ENCODE data around the gene LECT2. TPM values are rescaled to one million over a fixed set of nuclear protein-coding genes. Genes with fewer than 3 reads are reported as not detected.

Gene LECT2
- total RNA-seq, 1 donor from 2014 or later = not detected

- H3K27me3 Mint-ChIP-seq (ENCODE audit: low read depth) = no peaks in the 10 kb centered on the region
These were observed 44.8 kb upstream of the LECT2 start for GRCh38 chr5:135999406-136000139.

GRCh38 chr5:135998889-135999288 is 44.1 kb upstream of the LECT2 start:
- H3K36me3 Mint-ChIP-seq (ENCODE audit: low read depth) = no peaks in the 10 kb centered on the region
- H3K9me3 Mint-ChIP-seq (ENCODE audit: low read depth) = no peaks in the 10 kb centered on the region
- no peak overlapping the region for H3K4me3 Mint-ChIP-seq (ENCODE audit: unreplicated experiment)
- no peak for DNase-seq (ENCODE audit: low spot score)
- peaks cover 73% of the 10 kb centered on the region for H3K4me1 Mint-ChIP-seq (ENCODE audit: low read depth)
- no peaks in the 10 kb centered on the region for H3K27me3 Mint-ChIP-seq (ENCODE audit: low read depth)
- H3K27ac Mint-ChIP-seq (ENCODE audit: unreplicated experiment) = peak overlapping the region; percentile 33
- no peak for TF ChIP-seq CTCF (IDR thresholded peaks at IDR 0.05)

More at GRCh38 chr5:135999406-136000139, 44.8 kb upstream of the LECT2 start:
- no peaks in the 10 kb centered on the region for H3K36me3 Mint-ChIP-seq (ENCODE audit: low read depth)
- peak overlapping the region; percentile 87 for H3K27ac Mint-ChIP-seq (ENCODE audit: unreplicated experiment)
- TF ChIP-seq CTCF (IDR thresholded peaks at IDR 0.05) = no peak
- H3K4me1 Mint-ChIP-seq (ENCODE audit: low read depth) = peaks cover 70% of the 10 kb centered on the region
- no peaks in the 10 kb centered on the region for H3K9me3 Mint-ChIP-seq (ENCODE audit: low read depth)
- no peak for DNase-seq (ENCODE audit: low spot score)
- no peak overlapping the region for H3K4me3 Mint-ChIP-seq (ENCODE audit: unreplicated experiment)

- no peaks in the 10 kb centered on the region for H3K36me3 Mint-ChIP-seq (ENCODE audit: low read depth)
- no peak for TF ChIP-seq CTCF (IDR thresholded peaks at IDR 0.05)
- no peaks in the 10 kb centered on the region for H3K27me3 Mint-ChIP-seq (ENCODE audit: low read depth)
- H3K4me3 Mint-ChIP-seq (ENCODE audit: unreplicated experiment) = no peak overlapping the region
- no peak for DNase-seq (ENCODE audit: low spot score)
- no peak overlapping the region for H3K27ac Mint-ChIP-seq (ENCODE audit: unreplicated experiment)
- H3K9me3 Mint-ChIP-seq (ENCODE audit: low read depth) = no peaks in the 10 kb centered on the region
- H3K4me1 Mint-ChIP-seq (ENCODE audit: low read depth) = peaks cover 81% of the 10 kb centered on the region
These were observed 43.0 kb upstream of the LECT2 start for GRCh38 chr5:135997673-135998335.

- Mint-ChIP-seq H3K27me3 (ENCODE audit: low read depth) (no peaks in the 10 kb centered on the region), H3K9me3 (ENCODE audit: low read depth) (no peaks in the 10 kb centered on the region), H3K4me3 (ENCODE audit: unreplicated experiment) (peak overlapping the region; percentile 27), H3K36me3 (ENCODE audit: low read depth) (no peaks in the 10 kb centered on the region), H3K27ac (ENCODE audit: unreplicated experiment) (peak overlapping the region; percentile 89), H3K4me1 (ENCODE audit: low read depth) (peaks cover 74% of the 10 kb centered on the region)
- TF ChIP-seq CTCF (IDR thresholded peaks at IDR 0.05) = no peak
- DNase-seq (ENCODE audit: low spot score) = no peak
These were observed 41.8 kb upstream of the LECT2 start for GRCh38 chr5:135996611-135997010.

- Mint-ChIP-seq H3K9me3 (ENCODE audit: low read depth) (no peaks in the 10 kb centered on the region), H3K27me3 (ENCODE audit: low read depth) (no peaks in the 10 kb centered on the region), H3K27ac (ENCODE audit: unreplicated experiment) (peak overlapping the region; percentile 89), H3K4me1 (ENCODE audit: low read depth) (peaks cover 71% of the 10 kb centered on the region), H3K36me3 (ENCODE audit: low read depth) (no peaks in the 10 kb centered on the region), H3K4me3 (ENCODE audit: unreplicated experiment) (no peak overlapping the region)
- TF ChIP-seq CTCF (IDR thresholded peaks at IDR 0.05) = no peak
- DNase-seq (ENCODE audit: low spot score) = no peak
These were observed 41.2 kb upstream of the LECT2 start for GRCh38 chr5:135995976-135996375.

Data from chondrocyte (in vitro differentiated cells).